AML-193 (cell line): ENCODE results near the gene TLE5.

ENCODE experiments used
- DNase-seq, 2 experiments: peaks; one replicate each; lab custom pipeline; 2025; lab: John Stamatoyannopoulos, UW

Gene TLE5

GRCh38 chr19:3062165-3063105, at the start of gene TLE5:
Gene TLE5, minus strand, starts transcription at chr19:3062495. Its CDS starts 295 bp downstream, at chr19:3062200.
- peak in 1 of 2 experiments; percentile 35 for DNase-seq

GRCh38 chr19:3111586-3112247, 49.4 kb upstream of the TLE5 start:
- no peak for DNase-seq

GRCh38 chr19:3110126-3110825, 48.0 kb upstream of the TLE5 start:
- no peak for DNase-seq

GRCh38 chr19:3109491-3109890, 47.2 kb upstream of the TLE5 start:
- no peak for DNase-seq

GRCh38 chr19:3108775-3109174, 46.5 kb upstream of the TLE5 start:
- DNase-seq = peak; percentile 44 to 57

- DNase-seq = no peak
Measured at GRCh38 chr19:3107658-3108057, 45.4 kb upstream of the TLE5 start.

- DNase-seq = no peak
Measured at GRCh38 chr19:3106509-3107141, 44.3 kb upstream of the TLE5 start.

GRCh38 chr19:3105641-3106508, 43.6 kb upstream of the TLE5 start:
- DNase-seq = no peak

- no peak for DNase-seq
Measured at GRCh38 chr19:3104708-3104983, 42.4 kb upstream of the TLE5 start.

- no peak for DNase-seq
Measured at GRCh38 chr19:3102239-3103140, 40.2 kb upstream of the TLE5 start.

- no peak for DNase-seq
Measured at GRCh38 chr19:3100747-3101730, 38.7 kb upstream of the TLE5 start.

- DNase-seq = no peak
Measured at GRCh38 chr19:3100331-3100730, 38.0 kb upstream of the TLE5 start.

GRCh38 chr19:3099347-3100145, 37.3 kb upstream of the TLE5 start:
- no peak for DNase-seq

GRCh38 chr19:3098515-3099346, 36.4 kb upstream of the TLE5 start:
- no peak for DNase-seq

GRCh38 chr19:3098141-3098514, 35.8 kb upstream of the TLE5 start:
- no peak for DNase-seq

GRCh38 chr19:3097442-3097871, 35.2 kb upstream of the TLE5 start:
- DNase-seq = no peak

- DNase-seq = no peak
Measured at GRCh38 chr19:3096902-3097326, 34.6 kb upstream of the TLE5 start.
